Lower leg skin (tissue), 3 donors: ENCODE measurements around the gene RRP36.

Experiments
- CTCF ChIP-seq, 3 donors: fragments of 450-650 bp; IDR thresholded peaks; one replicate each; pipeline ENCODE4 v1.5.1; 2016; ENCODE audit warnings: antibody characterized with exemption in 3 of 3, mild to moderate bottlenecking in 3 of 3, moderate library complexity in 2 of 3
- POLR2A ChIP-seq, 2 donors: fragments of 450-650 bp; IDR thresholded peaks; one replicate each; pipeline ENCODE4 v1.6.1; 2016 to 2017; ENCODE audit warnings: antibody characterized with exemption in 2 of 2, mild to moderate bottlenecking in 1 of 2, moderate library complexity in 1 of 2

DNA sequence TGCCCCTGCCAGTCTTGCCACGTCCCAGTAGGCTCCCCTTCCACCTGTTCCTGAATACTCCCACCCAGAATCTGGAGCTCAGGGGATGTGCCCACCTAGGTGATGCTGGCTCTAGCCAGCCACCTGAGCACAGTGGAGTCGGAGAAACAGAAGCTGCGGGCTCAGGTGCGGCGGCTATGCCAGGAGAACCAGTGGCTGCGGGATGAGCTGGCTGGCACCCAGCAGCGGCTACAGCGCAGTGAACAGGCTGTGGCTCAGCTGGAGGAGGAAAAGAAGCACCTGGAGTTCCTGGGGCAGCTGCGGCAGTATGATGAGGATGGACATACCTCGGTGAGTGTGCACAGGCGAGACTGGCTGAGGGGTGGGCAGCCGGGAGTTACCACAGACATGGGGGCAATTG lies 41.4 kb downstream of the RRP36 start:
- no peak for TF ChIP-seq CTCF (IDR thresholded peaks at IDR 0.05)
- TF ChIP-seq POLR2A (IDR thresholded peaks at IDR 0.05), result no peak
